ENCODE data around the gene CTXN2. TPM values are rescaled to one million over a fixed set of nuclear protein-coding genes. Genes with fewer than 3 reads are reported as not detected.

The CTXN2 gene
- total RNA-seq, 1 donor from 2014 or later: 0.05 TPM

DNA sequence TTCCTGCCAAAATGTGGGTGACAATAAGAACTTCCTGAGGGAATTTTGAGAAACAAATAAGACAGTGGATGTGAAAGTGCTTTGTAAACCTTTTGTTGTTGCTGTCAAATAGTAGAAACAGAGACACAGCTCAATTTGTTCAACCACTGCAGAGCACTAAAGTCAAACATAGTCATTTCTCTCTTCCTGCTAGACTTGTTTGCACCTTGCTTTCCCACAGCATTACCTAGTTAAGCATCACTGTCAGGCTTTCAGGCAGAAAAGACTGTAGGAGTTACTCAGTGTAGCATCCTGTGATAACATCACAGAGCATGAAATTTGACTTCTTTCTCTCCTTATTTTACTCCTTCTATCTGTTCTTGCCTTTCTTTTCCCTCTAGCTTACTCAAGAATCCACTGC lies 41.8 kb downstream of the CTXN2 start:
- intact Hi-C loops (cut with micrococcal nuclease): no loop called here
- no peak for DNase-seq (ENCODE audit: low spot score)
- Mint-ChIP-seq H3K27ac (no peak overlapping the region), H3K36me3 (ENCODE audit: low read depth) (no peaks in the 10 kb centered on the region), H3K9me3 (no peaks in the 10 kb centered on the region), H3K4me1 (ENCODE audit: low read depth) (no peaks in the 10 kb centered on the region), H3K27me3 (ENCODE audit: low read depth) (peaks cover 1% of the 10 kb centered on the region), H3K4me3 (ENCODE audit: low read depth) (no peak overlapping the region)

DNA sequence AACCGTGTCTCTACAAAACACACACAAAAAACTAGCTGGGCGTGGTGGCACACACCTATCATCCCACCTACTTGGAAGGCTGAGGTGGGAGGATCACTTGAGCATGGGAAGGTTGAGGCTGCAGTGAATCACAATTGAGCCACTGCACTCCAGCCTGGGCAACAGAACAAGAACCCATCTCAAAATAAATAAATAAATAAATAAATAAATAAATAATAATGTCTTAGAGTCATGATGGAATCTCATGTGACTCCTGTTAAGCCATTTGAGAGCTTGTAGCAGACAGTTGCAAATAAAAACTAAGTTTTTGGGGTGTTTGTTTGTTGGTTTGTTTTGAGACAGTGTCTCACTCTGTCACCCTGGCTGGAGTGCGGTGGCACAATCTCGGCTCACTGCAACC lies 47.9 kb downstream of the CTXN2 start:
- H3K9me3 Mint-ChIP-seq: no peaks in the 10 kb centered on the region
- H3K27me3 Mint-ChIP-seq (ENCODE audit: low read depth): peaks cover 1% of the 10 kb centered on the region
- no peak overlapping the region for H3K27ac Mint-ChIP-seq
- no peaks in the 10 kb centered on the region for H3K4me1 Mint-ChIP-seq (ENCODE audit: low read depth)
- no peak overlapping the region for H3K4me3 Mint-ChIP-seq (ENCODE audit: low read depth)
- DNase-seq (ENCODE audit: low spot score): no peak
- H3K36me3 Mint-ChIP-seq (ENCODE audit: low read depth): no peaks in the 10 kb centered on the region
- intact Hi-C loops (cut with micrococcal nuclease): no loop called here

DNA sequence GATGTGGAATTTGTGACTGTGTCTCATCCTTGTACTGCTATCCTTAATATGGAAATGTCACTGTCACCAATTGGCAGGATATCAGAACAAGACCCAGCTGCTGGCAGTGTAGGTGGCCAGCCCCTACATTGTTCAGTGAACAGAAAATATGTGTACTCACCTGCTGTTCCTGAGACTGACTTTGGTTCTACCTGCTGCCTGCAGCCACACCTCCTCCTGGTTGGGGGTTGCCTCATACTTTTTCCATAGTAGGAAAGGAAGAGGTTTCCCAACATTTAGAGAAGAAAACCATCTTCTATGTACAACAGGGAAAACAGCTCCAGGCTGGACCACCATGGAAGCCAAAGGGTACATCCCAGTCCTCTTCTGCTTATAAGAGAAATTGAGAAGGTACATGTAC lies 50.5 kb downstream of the CTXN2 start:
- Mint-ChIP-seq H3K4me1 (ENCODE audit: low read depth) (no peaks in the 10 kb centered on the region), H3K27me3 (ENCODE audit: low read depth) (no peaks in the 10 kb centered on the region), H3K36me3 (ENCODE audit: low read depth) (no peaks in the 10 kb centered on the region), H3K27ac (no peak overlapping the region), H3K9me3 (no peaks in the 10 kb centered on the region), H3K4me3 (ENCODE audit: low read depth) (no peak overlapping the region)
- intact Hi-C loops (cut with micrococcal nuclease): no loop called here
- no peak for DNase-seq (ENCODE audit: low spot score)

DNA sequence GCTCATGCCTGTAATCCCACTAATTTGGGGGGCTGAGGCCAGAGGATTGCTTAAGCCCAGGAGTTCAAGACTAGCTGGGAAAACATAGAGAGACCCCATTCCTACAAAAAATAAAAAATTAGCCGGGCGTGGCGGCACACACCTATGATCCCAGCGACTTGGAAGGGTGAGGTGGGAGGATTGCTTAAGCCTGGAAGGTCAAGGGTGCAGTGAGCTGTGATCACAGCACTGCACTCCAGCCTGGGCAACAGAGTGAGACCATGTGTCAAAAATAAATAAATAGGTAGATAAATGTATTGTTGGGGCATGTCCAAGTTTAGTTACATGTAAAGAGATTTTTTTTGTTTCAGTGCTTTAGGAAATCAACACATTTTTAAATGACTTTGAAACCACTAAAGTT lies 51.1 kb downstream of the CTXN2 start:
- intact Hi-C loops (cut with micrococcal nuclease): no loop called here
- no peak overlapping the region for H3K27ac Mint-ChIP-seq
- H3K4me3 Mint-ChIP-seq (ENCODE audit: low read depth): no peak overlapping the region
- H3K4me1 Mint-ChIP-seq (ENCODE audit: low read depth): no peaks in the 10 kb centered on the region
- H3K36me3 Mint-ChIP-seq (ENCODE audit: low read depth): no peaks in the 10 kb centered on the region
- no peaks in the 10 kb centered on the region for H3K27me3 Mint-ChIP-seq (ENCODE audit: low read depth)
- no peak for DNase-seq (ENCODE audit: low spot score)
- H3K9me3 Mint-ChIP-seq: no peaks in the 10 kb centered on the region

DNA sequence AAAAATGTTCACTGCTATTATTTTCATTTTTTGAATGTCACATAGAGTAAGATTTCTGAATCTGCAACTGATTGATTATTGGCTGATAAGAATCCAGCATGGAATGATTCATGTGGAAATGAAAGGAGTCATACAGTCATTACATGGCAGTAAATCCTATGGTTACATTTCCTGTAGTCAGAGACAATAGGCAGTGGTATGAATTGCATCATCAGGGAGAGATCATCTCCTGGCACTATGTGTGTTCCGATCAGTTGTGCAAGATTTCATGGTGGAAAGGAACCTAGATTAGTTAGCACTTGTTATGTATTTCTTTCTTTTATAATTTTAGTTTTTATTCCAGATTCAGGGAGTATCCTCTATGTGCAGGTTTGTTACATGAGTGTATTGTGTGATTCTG lies 53.5 kb downstream of the CTXN2 start:
- H3K36me3 Mint-ChIP-seq (ENCODE audit: low read depth): no peaks in the 10 kb centered on the region
- H3K4me3 Mint-ChIP-seq (ENCODE audit: low read depth): no peak overlapping the region
- H3K27ac Mint-ChIP-seq: no peak overlapping the region
- no peaks in the 10 kb centered on the region for H3K27me3 Mint-ChIP-seq (ENCODE audit: low read depth)
- intact Hi-C loops (cut with micrococcal nuclease): no loop called here
- no peaks in the 10 kb centered on the region for H3K4me1 Mint-ChIP-seq (ENCODE audit: low read depth)
- no peak for DNase-seq (ENCODE audit: low spot score)
- H3K9me3 Mint-ChIP-seq: no peaks in the 10 kb centered on the region

DNA sequence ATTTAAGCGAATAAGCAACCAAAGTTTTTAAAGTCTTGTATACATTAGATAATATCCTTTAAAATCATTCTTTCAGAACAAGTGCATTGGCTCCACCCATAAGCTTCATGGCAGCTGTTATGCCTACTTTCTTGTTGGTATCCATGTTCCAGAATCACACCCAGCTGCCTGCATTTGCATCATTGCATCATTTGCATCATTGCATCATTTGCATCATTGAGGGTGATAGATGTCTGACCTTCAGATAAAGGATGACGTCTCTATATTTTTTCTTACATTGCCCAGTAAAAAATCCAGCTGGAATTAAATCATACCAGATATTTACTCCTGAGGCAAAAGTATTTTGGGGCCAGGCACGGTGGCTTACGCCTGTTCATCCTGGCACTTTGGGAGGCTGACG lies 56.9 kb downstream of the CTXN2 start:
- Mint-ChIP-seq H3K9me3 (no peaks in the 10 kb centered on the region), H3K4me1 (ENCODE audit: low read depth) (no peaks in the 10 kb centered on the region), H3K4me3 (ENCODE audit: low read depth) (no peak overlapping the region), H3K27ac (no peak overlapping the region), H3K36me3 (ENCODE audit: low read depth) (no peaks in the 10 kb centered on the region), H3K27me3 (ENCODE audit: low read depth) (no peaks in the 10 kb centered on the region)
- intact Hi-C loops (cut with micrococcal nuclease): no loop called here
- DNase-seq (ENCODE audit: low spot score): no peak

DNA sequence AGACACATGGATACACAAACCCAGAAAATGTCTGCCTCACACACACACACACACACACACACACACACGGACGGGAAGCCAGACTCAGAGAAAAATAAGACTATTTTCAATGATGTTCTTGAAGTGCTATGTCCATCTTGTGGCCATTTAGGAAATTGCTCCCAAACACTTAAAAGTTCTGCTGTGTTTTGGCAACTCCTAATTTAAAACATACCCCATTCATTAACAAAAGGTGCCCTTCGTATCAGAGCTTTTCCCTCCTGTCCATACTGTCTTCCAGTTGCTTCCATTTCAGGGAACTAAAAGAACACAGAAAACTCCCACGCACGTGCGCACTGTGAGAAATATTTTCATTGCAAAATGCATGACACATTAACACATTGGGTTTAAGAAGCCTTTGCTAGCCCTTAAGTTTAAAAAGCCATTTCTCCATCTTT lies 59.2 kb downstream of the CTXN2 start:
- intact Hi-C loops (cut with micrococcal nuclease): loop anchor here (10.0 kb wide), 1 partner anchor 136 kb away; no protein-coding TSS in a partner anchor
- no peak overlapping the region for H3K4me3 Mint-ChIP-seq (ENCODE audit: low read depth)
- H3K27me3 Mint-ChIP-seq (ENCODE audit: low read depth): no peaks in the 10 kb centered on the region
- no peaks in the 10 kb centered on the region for H3K36me3 Mint-ChIP-seq (ENCODE audit: low read depth)
- H3K4me1 Mint-ChIP-seq (ENCODE audit: low read depth): no peaks in the 10 kb centered on the region
- no peak overlapping the region for H3K27ac Mint-ChIP-seq
- no peaks in the 10 kb centered on the region for H3K9me3 Mint-ChIP-seq
- DNase-seq (ENCODE audit: low spot score): no peak

DNA sequence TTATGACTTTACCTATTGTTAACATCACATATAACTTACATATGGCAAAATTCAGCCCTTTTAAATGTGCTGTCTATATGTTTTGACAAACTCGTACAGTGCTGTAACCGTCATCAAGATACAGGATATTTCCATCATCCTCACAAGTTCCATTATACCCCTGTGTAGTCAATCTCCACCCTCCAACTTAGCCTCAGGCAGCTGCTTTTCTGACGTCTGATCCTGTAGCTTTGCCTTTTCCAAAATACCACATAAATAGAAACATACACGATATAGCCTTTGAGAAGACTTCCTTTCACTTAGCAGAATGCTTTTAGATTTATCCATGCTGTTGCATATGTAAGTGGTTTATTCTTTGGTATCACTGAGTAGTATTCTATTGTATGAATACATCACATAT lies 61.7 kb downstream of the CTXN2 start:
- Mint-ChIP-seq H3K27me3 (ENCODE audit: low read depth) (no peaks in the 10 kb centered on the region), H3K9me3 (no peaks in the 10 kb centered on the region), H3K4me3 (ENCODE audit: low read depth) (no peak overlapping the region), H3K4me1 (ENCODE audit: low read depth) (no peaks in the 10 kb centered on the region), H3K36me3 (ENCODE audit: low read depth) (no peaks in the 10 kb centered on the region), H3K27ac (no peak overlapping the region)
- intact Hi-C loops (cut with micrococcal nuclease): loop anchor here (10.0 kb wide), 1 partner anchor 138 kb away; no protein-coding TSS in a partner anchor
- no peak for DNase-seq (ENCODE audit: low spot score)

Other genes with a start within 250 kb of the CTXN2 start
- gene SLC24A5, start 70.7 kb upstream of the CTXN2 start, total RNA-seq: not detected in 2 replicates
- gene MYEF2, start 13.4 kb upstream of the CTXN2 start, total RNA-seq: 36.3 and 37.7 TPM in 2 replicates
- gene SLC12A1, start 14.6 kb downstream of the CTXN2 start, total RNA-seq: not detected in 2 replicates
- 204 and 212 TPM in 2 replicates for gene DUT, start 139.8 kb downstream of the CTXN2 start, total RNA-seq

All from activated T-helper 2 cell treated with anti-CD3 and anti-CD28 coated beads, Interferon-gamma antibody, Interleukin-2, Interleukin-4, amounts not matched to agents 10 μg/mL and 5 μg/mL and 100 μg/mL, durations not matched to agents 14 hours and 24 hours and 36 hours (primary cell).